PC-3 (cell line): ENCODE results near the gene TPO. TPM values are rescaled to one million over a fixed set of nuclear protein-coding genes. Genes with fewer than 3 reads are reported as not detected.

Source experiments
- ATAC-seq: fragments of 200-7000 bp; cut with Tn5 transposase; 2 replicates; pipeline ENCODE4 v1.9.1; 2020; ENCODE audit warnings: mild to moderate bottlenecking, moderate library complexity
- BruUV-seq: library from RNA; stranded (reverse); fragments of 400-500 nt; replicated peaks from 2 replicates; lab custom pipeline; 2021; lab: Mats Ljungman, UMichigan
- CTCF ChIA-PET: fragments of 300-600 bp; sonication (Branson Sonifier 250); formaldehyde crosslinking; loops from one replicate; lab custom pipeline; 2022; ENCODE audit warnings: antibody characterized with exemption; lab: Charles Lee
- POLR2A ChIA-PET: fragments of 300-600 bp; sonication (Branson Sonifier 250); formaldehyde crosslinking; loops from one replicate; lab custom pipeline; 2022; ENCODE audit warnings: antibody characterized with exemption; ENCODE audit not compliant: unreplicated experiment; lab: Charles Lee
- DNase-seq: peaks from one replicate; pipeline ENCODE4 v3.0.0-alpha.2; 2015
- H2AFZ ChIP-seq: fragments of 300-600 bp; sonication (generic); 2 replicates; pipeline ENCODE4 v1.6.0; 2016; ENCODE audit warnings: antibody characterized with exemption, low read length
- H3F3A ChIP-seq: fragments of 300-600 bp; sonication (generic); one replicate; pipeline ENCODE4 v1.6.0; 2017; ENCODE audit warnings: antibody characterized with exemption, low read length, control low read depth, mild to moderate bottlenecking; ENCODE audit not compliant: unreplicated experiment
- H3K27ac ChIP-seq: fragments of 300-600 bp; sonication (generic); 2 replicates; pipeline ENCODE4 v1.5.1; 2016; ENCODE audit warnings: mild to moderate bottlenecking, low read length
- H3K27me3 ChIP-seq: fragments of 300-600 bp; sonication (generic); 2 replicates; pipeline ENCODE4 v1.6.1; 2016; ENCODE audit warnings: low read length, mixed read lengths
- H3K36me3 ChIP-seq: fragments of 300-600 bp; sonication (generic); 2 replicates; pipeline ENCODE4 v1.6.1; 2016; ENCODE audit warnings: low read depth, mixed run types, low read length, mixed read lengths
- H3K4me1 ChIP-seq: fragments of 300-600 bp; sonication (generic); 2 replicates; pipeline ENCODE4 v1.5.1; 2016; ENCODE audit warnings: low read length; ENCODE audit not compliant: insufficient read depth
- H3K4me2 ChIP-seq: fragments of 300-600 bp; sonication (generic); 2 replicates; pipeline ENCODE4 v1.6.0; 2016; ENCODE audit warnings: low read length
- H3K4me3 ChIP-seq: fragments of 300-600 bp; sonication (generic); 2 replicates; pipeline ENCODE4 v1.5.1; 2016; ENCODE audit warnings: mild to moderate bottlenecking, low read length, mixed read lengths
- H3K79me2 ChIP-seq: fragments of 300-600 bp; sonication (generic); 2 replicates; pipeline ENCODE4 v1.6.1; 2017; ENCODE audit warnings: low read length, mixed read lengths
- H3K9ac ChIP-seq: fragments of 300-600 bp; sonication (generic); 2 replicates; pipeline ENCODE4 v1.6.0; 2016; ENCODE audit warnings: mild to moderate bottlenecking, low read length
- H3K9me2 ChIP-seq: fragments of 300-600 bp; sonication (generic); replicated peaks from 2 replicates; pipeline ENCODE4 v1.6.1; 2016; ENCODE audit warnings: mixed run types, low read length, mixed read lengths
- H3K9me3 ChIP-seq: fragments of 300-600 bp; sonication (generic); 2 replicates; pipeline ENCODE4 v1.6.1; 2016; ENCODE audit warnings: low read length, mixed read lengths
- H4K20me1 ChIP-seq: fragments of 300-600 bp; sonication (generic); 2 replicates; pipeline ENCODE4 v1.6.1; 2016; ENCODE audit warnings: low read length, mixed read lengths
- CTCF ChIP-seq: fragments of 300-600 bp; sonication (generic); conservative IDR thresholded peaks from 2 replicates; pipeline ENCODE4 v1.5.1; 2017; ENCODE audit warnings: antibody characterized with exemption, low read depth, mild to moderate bottlenecking, low read length
- EZH2 ChIP-seq: fragments of 300-600 bp; sonication (generic); IDR thresholded peaks from one replicate; pipeline ENCODE4 v1.6.1; 2017; ENCODE audit warnings: antibody characterized with exemption, mild to moderate bottlenecking, low read length; ENCODE audit not compliant: unreplicated experiment
- EZH2phosphoT487 ChIP-seq: fragments of 300-600 bp; sonication (generic); IDR thresholded peaks from 2 replicates; pipeline ENCODE4 v1.6.1; 2018; ENCODE audit warnings: mild to moderate bottlenecking, antibody characterized with exemption, low read length, borderline replicate concordance
- intact Hi-C: fragments of 100-400 bp; cut with micrococcal nuclease; formaldehyde crosslinking; loops from 2 replicates; pipeline ENCODE4 v1.9.0; 2023
- total RNA-seq: library from RNA; depleted of rRNA; stranded (reverse); fragments of >200 nt; gene quantifications from 2 replicates; pipeline ENCODE4 v1.2.3, GENCODE V29; 2014

Gene TPO
- total RNA-seq, 1 experiment from 2014 or later, result not detected

GRCh38 chr2:1548910-1549673, 135.8 kb downstream of the TPO start:
- H3K4me2 ChIP-seq, result no peak overlapping the region
- H3F3A ChIP-seq, result no peaks in the 10 kb centered on the region
- no peaks in the 10 kb centered on the region for H3K9me3 ChIP-seq
- H4K20me1 ChIP-seq, result no peaks in the 10 kb centered on the region
- ChIA-PET CTCF (interaction anchor here (0.6 to 0.7 kb wide), 2 partner anchors 272 to 854 kb away, joined by 3 to 9 read pairs; no protein-coding TSS in a partner anchor), POLR2A (no interaction called here)
- no peaks in the 10 kb centered on the region for H3K36me3 ChIP-seq
- peaks cover 20% of the 10 kb centered on the region for H3K4me1 ChIP-seq
- no peak overlapping the region for H3K9ac ChIP-seq
- no peak overlapping the region for H3K27ac ChIP-seq
- no peaks in the 10 kb centered on the region for H3K9me2 ChIP-seq
- DNase-seq (peak; percentile 31), ATAC-seq (peak; percentile 19)
- intact Hi-C loops, result loop anchor here (5.0 to 10.0 kb wide), 6 partner anchors 304 to 1302 kb away; no protein-coding TSS in a partner anchor
- H3K79me2 ChIP-seq, result no peaks in the 10 kb centered on the region
- H3K4me3 ChIP-seq, result no peak overlapping the region
- no peak overlapping the region for H2AFZ ChIP-seq
- TF ChIP-seq EZH2phosphoT487, result no peak
- TF ChIP-seq CTCF, result no peak
- no peak for TF ChIP-seq EZH2
- H3K27me3 ChIP-seq, result no peaks in the 10 kb centered on the region
- BruUV-seq, result no TSS peak

GRCh38 chr2:1550076-1550475, 136.8 kb downstream of the TPO start:
- Histone ChIP-seq H3K4me2 (no peak overlapping the region), H3K4me1 (peaks cover 24% of the 10 kb centered on the region), H3K9me2 (no peaks in the 10 kb centered on the region), H4K20me1 (no peaks in the 10 kb centered on the region), H3F3A (no peaks in the 10 kb centered on the region), H3K27me3 (no peaks in the 10 kb centered on the region), H3K36me3 (no peaks in the 10 kb centered on the region), H2AFZ (no peak overlapping the region), H3K4me3 (no peak overlapping the region), H3K79me2 (no peaks in the 10 kb centered on the region), H3K9ac (no peak overlapping the region), H3K9me3 (no peaks in the 10 kb centered on the region), H3K27ac (no peak overlapping the region)
- ChIA-PET CTCF (no interaction called here), POLR2A (interaction anchor here (0.6 kb wide), 1 partner anchor 28 kb away, joined by 3 read pairs; no protein-coding TSS in a partner anchor)
- no peak for DNase-seq
- no peak for TF ChIP-seq CTCF
- TF ChIP-seq EZH2, result no peak
- TF ChIP-seq EZH2phosphoT487, result no peak
- no peak for ATAC-seq
- no TSS peak for BruUV-seq
- intact Hi-C loops, result loop anchor here (2.0 to 5.0 kb wide), 3 partner anchors 35 to 217 kb away; no protein-coding TSS in a partner anchor
